Activated CD4-positive, alpha-beta T cell treated with anti-CD3 and anti-CD28 coated beads for 1 hour (primary cell): ENCODE data around the gene OSBPL9.

Source experiments
- DNase-seq: peaks from one replicate; pipeline ENCODE4 v3.0.0-alpha.2; 2020

OSBPL9 gene, protein sequence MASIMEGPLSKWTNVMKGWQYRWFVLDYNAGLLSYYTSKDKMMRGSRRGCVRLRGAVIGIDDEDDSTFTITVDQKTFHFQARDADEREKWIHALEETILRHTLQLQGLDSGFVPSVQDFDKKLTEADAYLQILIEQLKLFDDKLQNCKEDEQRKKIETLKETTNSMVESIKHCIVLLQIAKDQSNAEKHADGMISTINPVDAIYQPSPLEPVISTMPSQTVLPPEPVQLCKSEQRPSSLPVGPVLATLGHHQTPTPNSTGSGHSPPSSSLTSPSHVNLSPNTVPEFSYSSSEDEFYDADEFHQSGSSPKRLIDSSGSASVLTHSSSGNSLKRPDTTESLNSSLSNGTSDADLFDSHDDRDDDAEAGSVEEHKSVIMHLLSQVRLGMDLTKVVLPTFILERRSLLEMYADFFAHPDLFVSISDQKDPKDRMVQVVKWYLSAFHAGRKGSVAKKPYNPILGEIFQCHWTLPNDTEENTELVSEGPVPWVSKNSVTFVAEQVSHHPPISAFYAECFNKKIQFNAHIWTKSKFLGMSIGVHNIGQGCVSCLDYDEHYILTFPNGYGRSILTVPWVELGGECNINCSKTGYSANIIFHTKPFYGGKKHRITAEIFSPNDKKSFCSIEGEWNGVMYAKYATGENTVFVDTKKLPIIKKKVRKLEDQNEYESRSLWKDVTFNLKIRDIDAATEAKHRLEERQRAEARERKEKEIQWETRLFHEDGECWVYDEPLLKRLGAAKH

DNA sequence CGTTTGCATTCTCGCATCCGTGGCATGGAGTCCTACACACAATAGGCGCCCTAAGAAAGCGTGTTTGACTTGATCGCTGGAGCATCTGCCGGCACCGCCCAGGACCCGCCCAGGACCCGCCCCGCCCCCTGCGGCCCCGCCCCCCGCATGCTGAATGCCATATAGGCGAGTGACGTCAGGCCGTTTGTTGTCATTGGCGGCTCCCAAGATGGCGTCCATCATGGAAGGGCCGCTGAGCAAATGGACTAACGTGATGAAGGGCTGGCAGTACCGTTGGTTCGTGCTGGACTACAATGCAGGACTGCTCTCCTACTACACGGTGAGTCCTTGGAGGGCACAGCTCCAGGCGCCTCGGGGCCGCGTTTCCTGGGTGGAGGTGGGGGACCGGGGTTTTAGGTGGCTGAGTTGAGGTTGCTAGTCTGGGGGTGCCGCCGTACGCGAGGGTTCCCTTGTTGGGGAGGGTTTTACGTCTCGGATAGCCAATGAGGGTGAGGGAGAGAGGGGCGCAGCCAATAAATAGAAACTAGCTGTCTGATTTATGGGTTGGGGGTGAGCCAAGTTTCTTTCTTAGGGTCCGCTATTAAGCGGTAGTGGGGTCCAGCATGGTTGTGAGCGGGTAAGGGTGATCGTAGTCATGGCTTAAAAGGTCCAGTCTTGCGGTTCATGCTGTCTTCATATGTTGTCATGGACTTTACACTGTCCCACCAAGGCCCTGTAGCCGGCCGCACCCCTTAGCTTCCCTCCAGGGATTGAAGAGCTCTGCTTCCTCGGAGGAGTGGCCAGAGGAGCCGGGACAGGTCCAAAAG lies at the start of gene OSBPL9:
Gene OSBPL9 (plus strand): TSS at position 190 of the 806 bp plus-strand sequence. CDS start 19 bp downstream, at position 209.
- DNase-seq, result peak; percentile 74

DNA sequence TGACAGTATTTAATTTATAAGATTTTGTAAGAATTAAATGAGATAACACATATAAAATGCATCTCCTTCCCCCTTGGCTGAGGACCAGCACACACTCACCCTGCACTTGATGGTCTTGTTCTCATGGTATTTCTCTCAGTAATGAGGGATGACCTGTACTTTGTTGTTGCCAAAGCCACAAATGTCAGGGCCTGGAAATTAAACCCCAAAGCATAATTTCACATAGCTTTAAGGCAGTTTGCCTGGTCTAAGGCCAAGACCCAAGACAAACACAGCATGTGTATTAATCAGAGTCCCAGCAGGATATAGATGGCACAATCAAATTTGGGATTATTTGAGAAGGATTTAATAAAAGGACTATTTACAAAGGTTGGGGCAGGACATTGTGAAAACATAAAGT lies 49.2 kb upstream of the OSBPL9 start:
- no peak for DNase-seq

- no peak for DNase-seq
These were observed 48.5 kb upstream of the OSBPL9 start for GRCh38 chr1:51568231-51568935.

GRCh38 chr1:51569284-51570062 lies 47.4 kb upstream of the OSBPL9 start:
- DNase-seq, result peak; percentile 17

DNA sequence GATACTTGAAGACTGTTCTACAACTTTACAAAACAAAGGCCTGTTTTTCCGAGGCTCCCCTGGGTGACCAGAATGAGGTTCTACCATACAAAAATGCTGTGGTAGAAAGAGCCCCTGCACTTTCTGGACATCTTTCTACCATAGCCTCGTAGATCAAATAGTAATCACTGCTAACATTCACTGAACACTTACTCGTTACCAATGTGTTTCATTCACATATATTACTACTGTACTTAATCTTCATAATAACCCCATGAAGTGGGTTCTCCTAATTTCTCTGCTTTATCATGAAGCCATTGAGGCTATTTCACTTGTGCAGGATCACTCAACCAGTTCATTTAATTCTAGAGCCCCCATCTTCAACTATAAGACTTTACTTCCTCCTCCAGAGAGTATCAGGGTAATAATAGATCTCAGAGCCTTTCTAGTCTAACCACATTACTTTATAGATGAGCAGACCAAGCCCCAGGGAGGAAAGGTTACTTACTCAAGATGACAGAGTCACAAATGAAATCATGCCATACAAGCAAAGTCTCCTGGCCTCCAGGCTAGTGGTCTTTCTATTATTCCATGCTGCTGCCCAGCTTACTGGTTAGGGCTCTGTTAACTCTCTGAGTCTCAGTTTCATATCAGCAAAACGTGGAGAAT lies 46.7 kb upstream of the OSBPL9 start:
- DNase-seq, result no peak

- no peak for DNase-seq
These were observed 44.5 kb upstream of the OSBPL9 start for GRCh38 chr1:51572365-51572764.

- DNase-seq, result no peak
These were observed 42.1 kb upstream of the OSBPL9 start for GRCh38 chr1:51574796-51575195.

GRCh38 chr1:51575406-51576084 lies 41.3 kb upstream of the OSBPL9 start:
- DNase-seq, result no peak

DNA sequence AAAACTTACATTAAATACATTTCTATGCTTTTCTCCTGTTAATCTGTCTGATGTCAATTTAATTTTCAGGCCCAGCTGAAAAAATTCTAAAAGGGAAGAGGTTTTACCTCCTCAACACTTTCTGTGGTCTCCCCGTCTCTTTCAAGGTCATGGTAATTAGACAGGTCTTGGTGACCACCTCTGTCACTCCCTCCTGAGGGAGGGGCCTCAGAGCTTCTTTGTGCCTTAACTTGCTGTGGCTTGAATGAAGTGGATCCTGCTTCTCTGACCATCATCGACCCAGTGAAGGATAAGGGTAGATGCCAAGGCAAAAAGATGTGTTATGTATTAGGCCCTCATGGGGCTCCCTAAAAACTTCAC lies 40.8 kb upstream of the OSBPL9 start:
- no peak for DNase-seq

GRCh38 chr1:51576923-51577322 lies 40.0 kb upstream of the OSBPL9 start:
- DNase-seq, result no peak

GRCh38 chr1:51578383-51579109 lies 38.3 kb upstream of the OSBPL9 start:
- DNase-seq, result no peak

GRCh38 chr1:51581238-51581637 lies 35.7 kb upstream of the OSBPL9 start:
- DNase-seq, result no peak

DNA sequence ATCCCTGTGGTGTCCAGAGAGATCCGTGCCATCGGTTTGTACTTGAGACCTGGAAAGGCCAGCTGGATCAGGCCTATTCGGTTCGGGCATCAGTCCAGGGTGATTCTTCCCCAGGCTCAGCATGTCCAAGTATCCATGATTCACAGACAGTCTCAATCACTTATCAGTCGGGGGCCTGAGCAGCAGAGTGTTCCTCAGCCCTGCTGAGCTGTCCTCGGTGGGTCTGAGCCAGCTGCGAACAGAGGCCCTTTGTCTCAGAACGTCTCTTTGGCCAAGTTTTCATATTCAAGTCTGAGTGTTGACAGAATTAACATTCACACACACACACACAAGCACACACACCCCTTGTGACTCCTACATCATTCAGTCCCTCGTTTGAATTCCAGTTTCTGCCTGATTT lies 33.4 kb upstream of the OSBPL9 start:
- DNase-seq, result no peak

DNA sequence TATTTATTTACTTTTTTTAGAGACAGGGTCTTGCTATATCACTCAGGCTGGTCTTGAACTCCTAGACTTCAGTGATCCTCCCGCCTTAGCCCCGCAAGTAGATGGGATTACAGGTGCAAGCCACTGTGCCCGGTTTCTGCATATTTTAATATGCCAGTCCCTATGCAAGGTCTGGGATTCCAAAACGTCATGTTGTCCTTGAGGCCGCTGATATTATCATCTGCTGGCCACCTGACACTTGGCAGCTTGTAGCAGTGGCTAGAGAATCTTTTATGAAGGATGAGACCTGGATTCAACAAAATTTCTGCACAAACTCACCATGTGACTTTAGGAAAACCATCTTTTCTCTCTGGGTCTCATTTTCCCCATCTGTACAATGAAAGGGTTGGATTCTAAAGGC lies 32.9 kb upstream of the OSBPL9 start:
- DNase-seq, result no peak

DNA sequence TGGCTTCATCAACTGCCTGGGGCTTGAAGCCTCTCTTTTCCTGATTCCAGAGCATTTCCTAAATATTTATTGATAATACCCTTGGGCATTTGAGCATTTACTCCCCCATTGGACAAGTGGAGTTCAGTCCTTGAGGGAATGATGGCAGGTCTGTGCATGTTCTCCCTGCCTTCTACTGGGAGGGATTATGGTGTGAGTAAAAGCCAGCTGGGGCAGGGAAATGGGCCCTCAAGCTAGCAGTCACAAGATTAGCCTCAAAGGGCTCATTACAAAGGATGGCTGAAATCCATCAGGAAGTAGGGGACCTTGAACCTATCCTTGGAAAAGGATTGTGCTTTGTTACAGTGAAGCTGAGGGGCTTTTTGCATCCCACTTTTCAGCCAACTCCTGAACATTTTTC lies 24.2 kb upstream of the OSBPL9 start:
- no peak for DNase-seq

DNA sequence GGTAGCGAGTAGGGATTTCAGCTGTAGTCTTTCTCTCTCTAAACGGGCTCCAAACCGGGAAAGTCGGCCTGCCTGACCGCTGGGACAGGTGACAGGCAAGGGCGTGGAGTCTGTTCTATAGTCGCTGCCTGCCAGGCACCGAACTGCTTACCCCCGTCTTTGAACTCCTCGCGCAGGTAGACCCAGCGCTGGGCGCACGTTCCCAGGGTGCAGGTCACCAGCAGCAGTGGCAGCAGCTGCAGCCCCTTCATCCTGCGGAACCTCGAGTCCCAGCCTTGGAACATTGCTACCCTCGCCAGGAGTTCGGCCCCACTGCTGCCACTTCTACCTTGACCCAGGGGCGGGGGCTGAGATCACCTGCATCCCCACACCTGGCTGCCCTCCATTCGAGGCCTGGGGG lies 22.2 kb upstream of the OSBPL9 start:
- no peak for DNase-seq

GRCh38 chr1:51600529-51600928 lies 16.4 kb upstream of the OSBPL9 start:
- no peak for DNase-seq

DNA sequence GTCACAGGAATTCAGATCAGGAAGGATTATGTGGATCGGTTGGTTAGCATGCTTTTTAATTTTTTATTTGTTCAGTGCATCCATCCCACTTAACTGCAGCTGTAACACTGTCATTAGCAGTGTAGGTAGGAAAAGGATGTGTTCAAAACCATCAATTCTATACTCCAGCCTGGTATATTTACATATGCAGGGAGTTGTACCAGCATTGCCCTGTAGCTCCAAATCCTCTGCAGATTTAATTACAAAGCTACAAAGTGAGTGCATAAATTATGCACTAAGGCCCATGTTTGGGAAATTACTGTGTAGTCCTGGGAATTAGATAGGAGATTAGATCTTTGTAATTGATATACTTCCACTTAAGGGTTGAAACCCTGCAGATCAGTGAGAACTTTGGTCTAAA lies 15.9 kb upstream of the OSBPL9 start:
- DNase-seq, result no peak

DNA sequence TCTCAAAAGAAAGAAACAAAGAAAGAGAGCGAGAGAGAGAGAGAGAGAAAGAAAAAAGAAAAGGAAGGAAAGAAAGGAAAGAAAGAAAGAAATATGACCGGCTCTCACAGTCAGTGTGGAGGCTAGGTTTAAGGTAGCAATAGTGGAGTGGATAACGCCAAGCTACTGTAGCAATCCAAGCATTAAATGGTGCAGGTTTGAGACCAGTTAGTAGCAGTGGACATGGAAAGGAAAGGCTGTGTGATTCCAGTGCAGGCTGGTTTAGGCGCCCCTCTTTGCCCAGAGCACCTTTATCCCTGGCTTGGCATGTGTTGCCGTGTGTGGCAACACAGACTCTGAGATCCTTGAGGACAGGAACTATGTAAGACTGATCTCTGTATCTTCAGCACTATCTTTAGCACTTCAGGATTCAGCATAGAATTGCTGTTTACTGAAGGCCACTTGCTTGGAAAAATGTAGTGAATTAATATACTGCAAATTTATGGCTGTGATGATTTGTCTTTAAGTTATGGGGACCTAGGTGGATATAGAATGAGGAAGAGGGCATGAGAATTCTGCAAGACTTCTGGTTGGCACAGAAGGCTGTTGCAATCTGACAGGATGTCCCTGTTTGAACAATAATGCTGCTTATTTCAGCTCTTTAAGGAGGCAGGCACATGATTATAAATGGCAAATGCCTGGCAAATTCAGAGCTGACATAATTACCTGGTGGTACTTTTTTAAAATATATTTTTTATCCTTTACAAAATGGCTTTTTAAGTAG lies 10.8 kb upstream of the OSBPL9 start:
- no peak for DNase-seq
